GM21786 (cell line): ENCODE measurements around the gene ADAMTSL3.

Experiments used
- ATAC-seq: cut with Tn5 transposase; IDR thresholded peaks from one replicate; pipeline ENCODE4 v1.9.1; 2021; ENCODE audit not compliant: unreplicated experiment

Gene ADAMTSL3

GRCh38 chr15:83656192-83656591 lies 2.3 kb downstream of the ADAMTSL3 start:
- no peak for ATAC-seq

- no peak for ATAC-seq
These were observed 3.1 kb downstream of the ADAMTSL3 start for GRCh38 chr15:83656943-83657528.

- no peak for ATAC-seq
These were observed 3.6 kb downstream of the ADAMTSL3 start for GRCh38 chr15:83657549-83657948.

- no peak for ATAC-seq
These were observed 4.8 kb downstream of the ADAMTSL3 start for GRCh38 chr15:83658430-83659416.

GRCh38 chr15:83659417-83659812 lies 5.5 kb downstream of the ADAMTSL3 start:
- ATAC-seq = no peak

GRCh38 chr15:83665480-83665879 lies 11.6 kb downstream of the ADAMTSL3 start:
- ATAC-seq = no peak

GRCh38 chr15:83670672-83671229 lies 16.8 kb downstream of the ADAMTSL3 start:
- ATAC-seq = no peak

GRCh38 chr15:83671603-83672002 lies 17.7 kb downstream of the ADAMTSL3 start:
- ATAC-seq = no peak

GRCh38 chr15:83673385-83673784 lies 19.5 kb downstream of the ADAMTSL3 start:
- ATAC-seq = no peak

- no peak for ATAC-seq
These were observed 28.7 kb downstream of the ADAMTSL3 start for GRCh38 chr15:83682476-83683088.

- ATAC-seq = no peak
These were observed 32.0 kb downstream of the ADAMTSL3 start for GRCh38 chr15:83685916-83686332.

- no peak for ATAC-seq
These were observed 34.3 kb downstream of the ADAMTSL3 start for GRCh38 chr15:83688201-83688600.

GRCh38 chr15:83690676-83691075 lies 36.8 kb downstream of the ADAMTSL3 start:
- ATAC-seq = no peak

GRCh38 chr15:83692746-83693581 lies 39.0 kb downstream of the ADAMTSL3 start:
- no peak for ATAC-seq

- no peak for ATAC-seq
These were observed 40.1 kb downstream of the ADAMTSL3 start for GRCh38 chr15:83694015-83694414.

- ATAC-seq = no peak
These were observed 40.6 kb downstream of the ADAMTSL3 start for GRCh38 chr15:83694536-83694935.

GRCh38 chr15:83695246-83695645 lies 41.3 kb downstream of the ADAMTSL3 start:
- no peak for ATAC-seq

GRCh38 chr15:83695901-83696425 lies 42.0 kb downstream of the ADAMTSL3 start:
- ATAC-seq = no peak

GRCh38 chr15:83697716-83698115 lies 43.8 kb downstream of the ADAMTSL3 start:
- ATAC-seq = no peak

GRCh38 chr15:83698294-83698693 lies 44.4 kb downstream of the ADAMTSL3 start:
- ATAC-seq = no peak
